G401 (cell line): ENCODE data around the gene TIPIN. TPM values are rescaled to one million over a fixed set of nuclear protein-coding genes. Genes with fewer than 3 reads are reported as not detected.
"Not testable (repeated sequence)": the region's sequence is repeated elsewhere in the genome, so short reads cannot be mapped to it uniquely, and the experiment has no call there.

Experiments used
- DNase-seq: peaks from one replicate; pipeline ENCODE4 v3.0.0-alpha.2; 2015; ENCODE audit warnings: low spot score
- in situ Hi-C: cut with HindIII; loops from 2 replicates; pipeline ENCODE4 v1.10.0; 2016; ENCODE audit warnings: low sequenced_read_pairs, mixed read lengths
- total RNA-seq: library from RNA; depleted of rRNA; stranded (reverse); fragments of >200 nt; shearing (Covaris generic); gene quantifications from 2 replicates; pipeline ENCODE4 v1.2.3, GENCODE V29; 2014

TIPIN gene
- total RNA-seq, 1 experiment from 2014 or later = 44.8 TPM

DNA sequence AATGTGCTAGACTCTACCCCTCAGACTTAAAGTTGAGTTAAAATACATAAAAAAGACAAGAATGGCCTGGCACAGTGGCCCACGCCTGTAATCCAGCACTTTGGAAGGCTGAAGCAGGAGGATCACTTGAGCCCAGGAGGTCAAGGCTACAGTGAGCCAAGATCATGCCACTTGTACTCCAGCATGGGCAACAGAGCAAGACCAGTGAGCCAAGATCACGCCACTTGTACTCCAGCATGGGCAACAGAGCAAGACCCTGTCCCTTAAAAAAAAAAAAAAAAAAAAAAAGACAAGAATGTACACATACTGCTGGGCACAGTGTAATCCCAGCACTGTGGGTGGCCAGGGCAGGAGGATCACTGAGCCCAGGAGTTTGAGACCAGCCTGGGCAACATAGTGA, 45.7 kb downstream of the TIPIN start:
- in situ Hi-C loops = loop anchor here (10.0 kb wide), 2 partner anchors 84 to 184 kb away; partner anchors contain the start of gene SNAPC5
- no peak for DNase-seq

DNA sequence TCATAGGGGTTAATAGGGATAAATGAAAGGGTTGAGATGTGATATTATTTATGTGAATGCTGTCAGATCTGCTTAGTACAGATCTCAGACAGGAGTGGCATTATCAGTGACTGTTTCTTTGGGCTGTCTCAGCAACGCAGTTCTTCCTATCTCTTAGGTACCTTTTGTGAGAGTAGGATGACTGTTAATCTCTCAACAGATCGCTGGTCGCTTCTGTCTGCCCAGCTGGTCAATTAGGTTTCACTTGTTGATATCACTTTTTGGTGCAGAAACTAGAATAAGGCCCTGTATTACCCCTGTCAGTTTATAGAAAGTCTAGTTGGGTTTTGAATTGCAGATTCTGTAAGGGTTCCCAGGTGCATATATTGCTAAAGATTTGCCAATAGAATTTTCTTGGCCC, 46.7 kb downstream of the TIPIN start:
- in situ Hi-C loops = loop anchor here (10.0 kb wide), 2 partner anchors 85 to 185 kb away; partner anchors contain the start of gene SNAPC5
- DNase-seq = no peak

DNA sequence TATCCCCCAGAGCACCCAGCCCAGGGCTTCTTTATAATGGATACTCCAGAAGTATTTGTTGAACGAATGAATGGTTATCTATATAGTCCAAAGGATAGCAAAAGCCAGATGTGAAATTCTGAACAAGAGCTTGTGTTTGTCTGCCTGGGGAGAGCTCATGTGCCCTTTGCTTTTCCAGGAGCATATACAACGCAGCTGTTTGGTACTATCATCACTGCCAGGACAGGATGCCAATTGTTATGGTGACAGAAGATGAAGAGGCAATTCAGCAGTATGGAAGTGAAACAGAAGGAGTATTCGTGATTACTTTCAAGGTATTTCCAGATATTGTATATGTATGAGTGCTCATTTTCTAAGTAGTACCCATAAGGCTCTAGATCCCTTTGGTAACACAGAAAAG, 48.0 kb downstream of the TIPIN start:
- in situ Hi-C loops = no loop called here
- DNase-seq = no peak

DNA sequence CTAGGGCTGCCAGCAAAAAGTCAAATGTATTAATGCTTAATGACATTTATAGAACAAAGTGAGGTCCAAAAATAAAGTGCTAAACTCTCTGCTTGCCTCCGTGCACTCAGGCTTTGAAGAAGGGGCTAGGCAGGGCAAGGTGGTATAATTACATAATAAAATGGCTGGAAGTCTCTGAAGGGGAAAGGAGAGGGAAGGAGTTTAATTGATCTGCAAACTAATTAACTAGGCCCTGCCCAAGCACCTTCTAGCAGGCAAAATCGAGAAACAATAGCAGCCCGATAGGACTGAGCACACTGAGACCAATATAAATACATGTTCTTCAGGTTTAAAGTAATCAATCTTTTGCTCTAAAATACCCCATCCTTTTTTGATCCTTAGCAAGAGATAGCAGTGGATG, 50.1 kb downstream of the TIPIN start:
- no peak for DNase-seq
- in situ Hi-C loops = no loop called here

DNA sequence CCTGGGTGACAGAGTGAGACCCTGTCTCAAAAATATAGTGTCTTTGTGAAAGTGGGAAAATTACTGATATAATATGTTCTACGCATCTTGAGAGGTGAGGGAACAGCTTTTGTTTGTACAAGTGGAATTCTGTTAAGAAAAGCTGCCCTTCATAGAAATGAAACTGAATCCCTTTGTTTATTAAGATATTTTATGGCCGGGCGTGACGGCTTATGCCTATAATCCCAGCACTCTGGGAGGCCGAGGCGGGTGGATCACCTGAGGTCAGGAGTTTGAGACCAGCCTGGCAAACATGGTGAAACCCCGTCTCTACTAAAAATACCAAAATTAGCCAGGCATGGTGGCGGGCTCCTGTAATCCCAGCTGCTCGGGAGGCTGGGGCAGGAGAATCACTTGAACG, 52.1 kb downstream of the TIPIN start:
- in situ Hi-C loops, DNase-seq: not testable (repeated sequence)

DNA sequence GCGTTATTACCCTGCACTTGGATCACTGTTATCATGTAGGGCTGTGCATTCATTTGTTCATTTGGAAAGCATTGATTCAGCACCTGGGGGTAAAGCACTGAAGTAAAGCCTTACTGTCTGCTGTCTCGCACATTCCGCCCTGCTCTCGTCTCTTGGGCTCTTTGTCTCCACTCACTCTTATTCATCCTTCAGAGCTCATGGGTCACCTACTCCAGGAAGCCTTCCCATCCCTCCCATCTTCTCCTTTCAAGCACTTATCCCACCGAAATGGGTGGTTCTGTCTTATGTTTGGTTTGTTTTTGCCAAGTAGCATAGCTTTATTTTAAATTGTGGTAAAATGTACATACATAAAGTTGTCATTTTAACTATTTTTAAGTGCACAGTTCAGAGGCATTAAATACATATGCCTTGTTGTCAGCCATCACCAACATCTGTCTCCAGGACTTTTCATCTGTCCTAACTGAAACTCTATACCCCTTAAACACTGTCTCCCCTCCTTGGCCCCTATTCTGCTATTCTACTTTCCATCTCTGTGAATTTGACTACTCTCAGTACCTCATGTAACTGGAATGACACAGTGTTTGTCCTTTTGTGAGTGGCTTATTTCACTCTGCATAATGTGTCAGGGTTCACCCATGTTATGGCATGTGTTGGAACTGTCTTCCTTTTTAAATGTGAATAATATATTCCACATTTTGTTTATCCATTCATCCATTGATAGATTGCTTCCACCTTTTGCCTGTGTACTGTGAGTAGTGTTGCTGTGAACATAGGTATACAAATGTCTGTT, 53.8 kb downstream of the TIPIN start:
- in situ Hi-C loops = no loop called here
- no peak for DNase-seq

DNA sequence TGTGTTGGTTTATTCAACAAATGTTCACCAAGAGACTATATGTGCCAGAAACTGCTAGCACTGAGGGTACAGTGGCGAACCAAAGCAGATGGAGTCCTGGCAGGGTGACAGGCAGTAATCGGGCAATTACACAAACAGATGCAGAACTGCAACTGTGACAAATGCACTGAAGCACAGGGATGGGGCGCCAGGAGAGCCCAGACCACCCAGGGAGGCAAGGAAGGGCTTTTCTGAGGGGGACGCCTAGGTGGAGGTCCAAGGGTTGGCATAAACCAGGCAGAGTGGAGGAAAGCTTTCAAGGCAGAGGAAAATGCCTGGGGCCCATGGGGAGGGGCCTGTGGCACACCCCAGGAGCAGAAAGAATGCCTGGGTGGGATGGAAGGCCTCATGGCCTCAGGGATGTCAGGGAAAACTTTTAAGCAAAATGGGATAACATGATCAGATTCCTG, 57.7 kb downstream of the TIPIN start:
- in situ Hi-C loops = no loop called here
- peak; percentile 29 for DNase-seq

DNA sequence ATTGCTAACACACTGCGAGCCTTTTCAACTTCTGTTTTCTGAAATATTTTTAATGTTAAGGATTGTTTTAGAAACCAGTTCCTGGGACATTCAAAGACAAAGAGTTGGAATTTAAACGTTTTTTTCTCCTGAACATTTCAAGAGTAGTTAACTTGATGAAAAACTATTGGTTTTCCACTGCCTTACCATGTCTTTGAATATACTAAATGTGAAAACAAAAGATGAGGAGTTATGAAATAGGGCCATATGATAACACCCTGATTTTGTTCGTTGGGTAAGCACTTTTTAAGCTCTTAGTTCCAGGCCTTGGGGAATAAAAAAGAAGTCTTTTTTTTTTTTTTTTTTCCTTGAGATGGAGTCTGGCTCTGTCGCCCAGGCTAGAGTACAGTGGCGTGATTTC, 60.3 kb downstream of the TIPIN start:
- in situ Hi-C loops = no loop called here
- DNase-seq = no peak

DNA sequence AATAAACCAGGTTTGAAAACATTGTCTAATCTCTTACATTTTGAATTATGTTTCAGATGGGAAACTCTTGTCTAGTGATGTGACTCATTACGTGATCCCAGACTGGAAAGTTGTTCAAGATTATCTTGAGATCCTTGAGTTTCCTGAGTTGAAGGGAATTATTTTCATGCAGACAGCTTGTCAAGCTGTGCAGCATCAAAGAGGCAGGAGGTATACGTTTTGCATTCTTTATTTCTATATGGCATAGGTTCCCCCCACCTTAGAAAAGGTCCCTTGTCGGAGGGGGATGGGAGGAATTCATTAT, 61.6 kb downstream of the TIPIN start:
- no peak for DNase-seq
- in situ Hi-C loops = no loop called here

DNA sequence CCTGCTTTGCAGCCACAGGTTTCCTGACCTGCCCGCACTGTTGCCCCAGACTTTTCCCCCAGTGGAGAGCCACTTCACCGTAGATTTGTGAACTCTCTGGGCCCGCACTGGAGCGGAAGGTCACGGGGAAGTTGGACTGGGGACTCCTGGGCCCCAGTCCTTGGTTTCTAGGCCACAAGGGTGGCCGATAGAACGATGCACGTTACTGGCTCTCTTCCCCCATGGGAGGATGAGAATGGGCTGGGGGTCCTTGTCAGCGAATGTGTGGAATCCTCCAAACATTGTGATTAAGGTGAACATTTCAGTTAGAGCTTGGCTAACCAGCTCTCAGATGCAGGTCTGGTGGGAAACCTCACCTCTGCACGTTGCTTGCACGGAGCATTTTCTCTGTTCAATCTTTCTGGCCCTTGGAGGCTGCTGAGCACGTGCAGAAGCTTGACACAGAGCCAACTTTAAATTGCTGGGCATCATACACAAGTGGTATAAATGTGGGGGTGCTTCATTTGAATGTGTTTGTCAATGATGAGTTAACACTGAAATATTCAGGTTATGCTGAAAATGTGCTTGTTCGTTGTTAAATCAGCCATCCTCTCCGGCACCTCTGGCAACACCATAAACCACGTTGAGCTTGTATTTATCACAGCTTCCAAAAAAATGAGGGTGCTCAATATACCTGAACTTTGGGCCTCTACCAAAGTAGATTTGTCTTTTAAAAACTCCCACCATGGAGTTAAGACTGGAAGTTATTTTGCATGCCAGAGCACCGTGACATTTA, 62.1 kb downstream of the TIPIN start:
- DNase-seq = peak; percentile 58
- in situ Hi-C loops = no loop called here

DNA sequence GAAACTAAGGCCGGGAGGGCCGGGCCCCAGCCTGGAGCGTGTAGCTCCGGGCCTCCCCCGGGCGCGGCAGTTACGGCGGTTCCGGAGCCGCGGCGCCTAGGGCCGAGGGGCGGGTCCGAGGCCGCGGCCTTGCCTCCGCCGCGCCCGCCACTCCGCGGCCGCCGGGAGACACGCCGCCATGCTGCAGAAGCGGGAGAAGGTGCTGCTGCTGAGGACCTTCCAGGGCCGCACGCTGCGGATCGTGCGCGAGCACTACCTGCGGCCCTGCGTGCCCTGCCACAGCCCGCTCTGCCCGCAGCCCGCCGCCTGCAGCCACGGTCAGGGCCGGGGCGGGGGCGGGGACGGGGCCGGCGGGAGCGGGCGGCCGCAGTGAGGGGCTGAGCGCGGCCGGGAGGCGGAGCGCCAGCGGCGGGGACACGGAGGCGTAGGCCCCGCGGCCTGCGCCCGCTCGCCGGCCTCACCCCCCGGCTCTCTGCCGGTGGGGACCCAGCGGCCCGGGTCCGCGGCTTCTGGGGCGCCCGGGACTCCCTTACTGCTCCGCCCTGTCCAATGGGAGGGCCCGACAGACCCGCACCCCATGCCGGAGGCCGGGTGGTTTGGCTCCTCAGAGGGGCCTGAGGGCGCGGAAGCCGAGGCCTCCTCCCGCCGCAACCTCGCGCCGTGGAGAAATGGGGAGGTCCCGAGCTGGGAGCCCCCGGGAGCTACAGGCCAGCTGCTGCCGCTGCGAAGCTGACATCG, 62.9 kb downstream of the TIPIN start, which contains the start of gene DIS3L:
TSS of gene DIS3L (plus strand) at position 150 of the 738 bp plus-strand sequence. CDS start at position 179, 29 bp downstream.
- DNase-seq = peak; percentile 60
- in situ Hi-C loops = no loop called here

DNA sequence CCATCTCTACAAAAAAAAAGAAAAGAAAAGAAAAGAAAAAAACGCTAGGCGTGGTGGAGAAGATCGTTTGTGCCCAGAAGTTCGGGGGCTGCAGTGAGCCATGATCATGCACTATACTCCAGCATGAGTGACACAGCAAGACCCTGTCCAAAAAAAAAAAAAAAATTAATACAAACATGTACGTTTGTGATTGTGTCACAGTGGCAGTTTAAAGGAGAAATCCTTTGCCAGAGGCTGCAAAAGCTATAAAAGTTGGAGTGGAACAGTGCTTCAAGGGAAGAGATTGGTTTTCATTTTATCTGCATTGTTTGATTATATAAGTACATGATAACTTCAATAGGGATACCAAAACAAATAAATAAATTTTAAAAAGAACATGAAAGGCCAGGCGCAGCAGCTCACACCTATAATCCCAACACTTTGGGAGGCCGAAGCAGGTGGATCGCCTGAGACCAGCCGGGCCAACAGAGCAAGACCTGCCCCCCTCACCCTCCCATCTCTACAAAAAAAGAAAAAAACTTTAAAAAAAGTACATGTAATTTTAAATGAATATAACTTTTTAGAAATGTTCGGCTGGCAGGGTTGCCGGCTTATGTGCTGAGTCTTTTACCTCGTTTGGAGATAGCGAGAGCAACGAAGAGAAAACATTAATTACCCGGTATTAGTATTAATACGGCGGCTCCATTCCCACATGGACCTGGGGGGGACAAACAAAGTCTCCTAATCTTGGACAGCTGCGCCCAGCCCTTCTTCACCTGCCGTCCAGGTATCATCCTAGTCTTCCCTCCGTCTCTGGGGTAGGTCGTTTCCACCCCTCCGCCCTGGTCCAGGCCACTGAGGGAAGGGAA, 63.7 kb downstream of the TIPIN start:
- peak; percentile 29 for DNase-seq
- in situ Hi-C loops = no loop called here

DNA sequence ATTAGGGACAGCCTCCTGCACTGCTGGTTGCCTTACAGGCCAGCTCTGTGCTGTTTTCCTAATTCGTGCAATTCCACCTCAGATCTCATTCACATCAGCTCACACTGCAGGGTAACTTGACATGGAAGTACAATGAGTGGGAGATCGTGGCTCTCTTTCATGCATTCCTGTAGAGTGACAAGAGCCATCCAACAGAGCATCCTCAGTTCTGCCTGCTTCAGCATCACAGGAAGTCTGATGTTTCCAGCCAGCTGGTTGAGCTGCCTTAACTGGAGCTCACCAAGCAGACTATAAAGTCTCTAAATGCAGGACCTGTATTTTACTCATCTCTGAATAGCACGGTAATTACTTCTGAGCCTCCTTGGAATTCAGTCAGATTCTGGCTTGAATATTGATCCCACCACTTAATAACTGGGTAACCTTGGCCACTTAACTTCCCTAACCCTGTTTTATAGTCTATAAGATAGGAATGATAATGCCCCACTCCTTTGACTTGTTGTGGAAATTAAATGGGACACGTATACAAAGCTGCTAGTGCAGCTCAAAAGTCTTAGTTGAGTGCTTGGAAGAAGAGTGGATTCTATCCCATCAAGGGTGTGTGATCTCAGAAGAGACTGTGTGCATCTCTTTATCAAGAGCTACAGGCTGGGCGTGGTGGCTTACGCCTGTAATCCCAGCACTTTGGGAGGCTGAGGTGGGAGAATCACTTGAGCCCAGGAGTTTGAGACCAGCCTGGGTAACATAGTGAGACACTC, 64.5 kb downstream of the TIPIN start:
- DNase-seq = no peak
- in situ Hi-C loops = no loop called here

DNA sequence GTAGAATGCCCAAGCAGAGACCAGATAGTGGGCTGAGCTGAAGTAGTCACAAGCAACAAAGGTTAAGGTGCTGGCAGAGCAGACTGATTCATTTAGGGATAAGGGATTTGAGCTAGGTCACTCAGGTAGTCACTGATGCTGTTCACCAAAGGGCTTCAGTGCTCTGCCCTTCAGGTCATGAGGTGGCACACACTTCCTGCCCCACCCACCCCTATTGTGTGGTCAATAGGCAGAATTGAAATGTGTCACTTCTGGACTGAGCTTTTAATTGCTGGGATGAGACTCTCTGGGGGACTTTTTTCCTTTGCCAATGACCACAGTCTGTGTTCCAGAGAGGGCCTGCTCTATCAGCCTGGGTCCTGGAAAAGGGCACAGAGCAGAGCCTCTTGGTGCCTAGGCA, 66.0 kb downstream of the TIPIN start:
- DNase-seq = no peak

DNA sequence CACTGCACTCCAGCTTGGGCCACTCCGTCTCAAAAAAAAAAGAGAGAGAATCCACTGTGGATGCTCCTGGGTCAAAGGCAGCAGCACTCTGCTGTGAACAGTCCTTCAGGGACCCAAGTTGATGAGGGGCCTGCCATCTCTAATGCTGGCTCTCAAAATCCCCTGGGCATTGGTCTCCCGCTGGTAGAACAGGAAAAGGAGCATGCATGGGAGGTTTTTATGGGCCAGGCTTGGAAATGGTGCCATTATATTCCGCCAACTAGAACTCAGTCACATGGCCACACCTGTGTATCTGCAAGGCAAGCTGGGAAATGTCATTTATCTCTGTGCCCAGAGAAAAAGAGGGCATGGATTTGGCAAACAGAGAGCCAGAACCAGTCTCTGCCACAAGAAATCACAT, 66.5 kb downstream of the TIPIN start:
- in situ Hi-C loops = no loop called here
- DNase-seq = no peak

More for the DNA sequence above, 66.0 kb downstream of the TIPIN start:
- in situ Hi-C loops = no loop called here

DNA sequence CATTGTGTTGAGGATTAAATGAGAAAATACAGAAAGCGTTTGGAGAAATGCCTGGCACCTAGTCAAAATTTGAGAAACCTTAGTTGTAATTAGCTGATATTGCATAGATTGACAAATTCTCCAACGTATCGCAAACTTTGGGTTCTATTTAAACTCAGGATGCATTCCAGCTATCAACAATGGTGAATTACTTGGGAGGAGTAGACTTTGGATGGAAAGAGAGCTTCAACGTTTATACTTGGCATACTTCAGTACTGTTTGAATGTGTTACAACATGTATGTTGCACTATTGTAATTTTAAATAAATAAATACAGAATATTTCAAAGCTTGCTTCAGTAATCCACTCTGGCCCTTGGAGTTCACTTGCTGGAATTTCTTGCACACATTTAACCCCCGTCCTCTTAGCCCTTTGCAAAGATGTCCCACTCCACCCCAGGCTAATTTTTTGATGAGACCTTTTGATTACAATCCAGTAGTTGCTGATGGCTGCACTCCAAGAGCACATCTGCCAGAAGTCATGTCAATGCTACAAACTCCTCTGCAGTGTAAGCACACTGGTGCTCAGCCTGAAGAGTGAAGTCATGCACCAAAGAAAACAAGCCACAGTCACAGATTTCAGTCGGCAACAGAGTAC, 67.8 kb downstream of the TIPIN start:
- no peak for DNase-seq
- in situ Hi-C loops = no loop called here

DNA sequence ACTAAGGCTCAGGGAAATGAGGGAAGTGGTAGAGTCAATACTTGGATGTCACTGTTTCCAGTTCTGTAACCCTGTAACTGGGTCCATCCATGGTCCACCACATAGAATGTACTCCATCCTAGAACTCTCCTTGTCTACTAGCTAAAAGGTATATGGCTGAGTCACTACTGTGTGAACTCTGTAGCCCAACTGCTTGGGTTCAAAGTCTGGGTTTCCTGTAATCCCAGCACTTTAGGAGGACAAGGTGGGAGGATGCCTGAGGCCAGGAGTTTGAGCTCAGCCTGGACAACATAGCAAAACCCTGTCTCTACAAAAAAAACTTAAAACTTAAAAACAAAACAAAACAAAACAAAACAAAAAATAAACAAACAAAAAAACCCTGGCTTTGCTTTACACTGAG, 68.4 kb downstream of the TIPIN start:
- in situ Hi-C loops = no loop called here

More for the DNA sequence above, 68.4 kb downstream of the TIPIN start:
- no peak for DNase-seq
